ENCODE measurements around the gene ACVR1B. TPM values are rescaled to one million over a fixed set of nuclear protein-coding genes. Genes with fewer than 3 reads are reported as not detected.

ACVR1B gene
- total RNA-seq, 3 donors from 2014 or later (not counting 1 experiment from before 2014, with no cell fraction given) = 5.9 to 9.6 (median 6.6) TPM

DNA sequence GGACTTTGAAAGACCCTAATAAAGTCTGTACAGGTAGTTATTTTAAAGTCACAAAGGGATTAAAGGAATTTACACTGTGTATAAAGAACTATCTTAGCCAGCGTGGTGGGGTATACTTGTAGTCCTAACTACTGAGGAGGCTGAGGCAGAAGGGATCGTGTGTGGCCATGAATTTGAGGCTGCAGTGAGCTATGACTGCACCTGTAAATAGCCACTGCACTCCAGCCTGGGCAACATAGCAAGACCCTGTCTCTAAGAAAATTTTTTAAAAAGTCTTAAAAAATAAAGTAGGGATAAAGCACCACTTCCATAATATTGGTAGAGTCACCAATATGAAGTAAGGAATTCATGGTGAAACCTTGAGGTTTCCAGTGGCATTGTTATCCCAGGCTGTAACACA, 18.1 kb downstream of the ACVR1B start:
- no peak overlapping the region for H3K27ac Mint-ChIP-seq
- H3K4me3 Mint-ChIP-seq = peak overlapping the region; percentile 35
- no peaks in the 10 kb centered on the region for H3K27me3 Mint-ChIP-seq (ENCODE audit: low read depth in 2 of 2)
- TF ChIP-seq, protein P1, sequence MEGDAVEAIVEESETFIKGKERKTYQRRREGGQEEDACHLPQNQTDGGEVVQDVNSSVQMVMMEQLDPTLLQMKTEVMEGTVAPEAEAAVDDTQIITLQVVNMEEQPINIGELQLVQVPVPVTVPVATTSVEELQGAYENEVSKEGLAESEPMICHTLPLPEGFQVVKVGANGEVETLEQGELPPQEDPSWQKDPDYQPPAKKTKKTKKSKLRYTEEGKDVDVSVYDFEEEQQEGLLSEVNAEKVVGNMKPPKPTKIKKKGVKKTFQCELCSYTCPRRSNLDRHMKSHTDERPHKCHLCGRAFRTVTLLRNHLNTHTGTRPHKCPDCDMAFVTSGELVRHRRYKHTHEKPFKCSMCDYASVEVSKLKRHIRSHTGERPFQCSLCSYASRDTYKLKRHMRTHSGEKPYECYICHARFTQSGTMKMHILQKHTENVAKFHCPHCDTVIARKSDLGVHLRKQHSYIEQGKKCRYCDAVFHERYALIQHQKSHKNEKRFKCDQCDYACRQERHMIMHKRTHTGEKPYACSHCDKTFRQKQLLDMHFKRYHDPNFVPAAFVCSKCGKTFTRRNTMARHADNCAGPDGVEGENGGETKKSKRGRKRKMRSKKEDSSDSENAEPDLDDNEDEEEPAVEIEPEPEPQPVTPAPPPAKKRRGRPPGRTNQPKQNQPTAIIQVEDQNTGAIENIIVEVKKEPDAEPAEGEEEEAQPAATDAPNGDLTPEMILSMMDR (IDR thresholded peaks at IDR 0.05) = no peak
- Histone ChIP-seq H3K36me3 (ENCODE audit: control insufficient read depth, insufficient read depth, low read length) (no peaks in the 10 kb centered on the region), H3K4me1 (ENCODE audit: control insufficient read depth, insufficient read depth, low read length) (peaks cover 42% of the 10 kb centered on the region), H3K27ac (ENCODE audit: low read length) (no peak overlapping the region), H3K9me3 (ENCODE audit: control insufficient read depth, insufficient read depth, low read length) (no peaks in the 10 kb centered on the region), H3K4me3 (ENCODE audit: low read length) (no peak overlapping the region), H3K27me3 (ENCODE audit: control insufficient read depth, insufficient read depth, low read length) (no peaks in the 10 kb centered on the region)
- no peak for DNase-seq
- H3K36me3 Mint-ChIP-seq = no peaks in the 10 kb centered on the region
- H3K4me1 Mint-ChIP-seq = peaks cover 49 to 54% of the 10 kb centered on the region in 2 donors
- intact Hi-C loops (cut with micrococcal nuclease) = no loop called here
- ATAC-seq = no peak
- H3K9me3 Mint-ChIP-seq = no peaks in the 10 kb centered on the region
- WGBS (ENCODE audit: insufficient coverage) = 100% methylated on average over 2 of the region's 2 CpGs

DNA sequence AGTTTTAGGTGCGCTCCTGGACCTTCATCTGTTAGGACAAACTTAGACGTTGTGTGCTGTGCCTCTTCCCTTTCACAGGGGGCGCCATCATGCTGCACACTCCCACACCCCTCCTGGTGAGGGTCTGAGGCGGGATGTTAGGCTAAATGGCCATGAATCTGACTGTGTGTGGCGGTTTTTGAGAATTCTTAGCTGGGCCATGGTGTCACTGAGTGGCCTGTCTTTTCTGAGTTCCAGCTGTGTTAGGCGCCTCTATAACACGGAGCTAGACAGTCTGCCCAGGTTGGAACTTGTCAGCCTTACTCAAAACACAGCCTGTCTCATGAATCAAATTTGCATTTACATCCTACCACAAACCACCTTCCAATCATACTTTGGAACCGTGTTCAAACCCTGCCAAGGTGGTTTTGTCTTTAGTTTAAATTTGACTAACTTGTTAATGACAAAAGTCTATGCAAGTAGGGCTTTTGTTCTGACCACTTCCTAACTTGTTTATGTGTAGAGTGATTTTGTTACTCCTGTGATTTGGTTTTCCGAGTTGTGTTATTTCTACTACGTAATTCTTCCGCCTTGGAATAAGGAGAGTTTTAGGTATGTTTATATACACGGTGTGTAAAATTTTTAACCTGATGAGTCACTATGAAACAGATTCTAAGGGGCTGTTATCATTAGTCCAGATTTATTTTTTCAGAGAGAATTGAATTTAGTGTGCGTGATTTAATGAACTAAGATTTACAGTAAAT, 19.6 kb downstream of the ACVR1B start:
- H3K9me3 ChIP-seq (ENCODE audit: control insufficient read depth, insufficient read depth, low read length) = no peaks in the 10 kb centered on the region
- H3K27ac Mint-ChIP-seq = peak overlapping the region; percentile 84 to 88
- no peaks in the 10 kb centered on the region for H3K36me3 ChIP-seq (ENCODE audit: control insufficient read depth, insufficient read depth, low read length)
- peaks cover 57% of the 10 kb centered on the region for H3K4me1 ChIP-seq (ENCODE audit: control insufficient read depth, insufficient read depth, low read length)
- DNase-seq = peak in 1 of 2 donors; percentile 70
- peak overlapping the region; percentile 4 for H3K27ac ChIP-seq (ENCODE audit: low read length)
- H3K27me3 Mint-ChIP-seq (ENCODE audit: low read depth in 2 of 2) = no peaks in the 10 kb centered on the region
- no peaks in the 10 kb centered on the region for H3K9me3 Mint-ChIP-seq
- peaks cover 7% of the 10 kb centered on the region for H3K36me3 Mint-ChIP-seq
- peaks cover 64 to 69% of the 10 kb centered on the region in 2 donors for H3K4me1 Mint-ChIP-seq
- ATAC-seq = peak; percentile 52 to 60 (median 53)
- intact Hi-C loops (cut with micrococcal nuclease) = no loop called here
- H3K4me3 ChIP-seq (ENCODE audit: low read length) = no peak overlapping the region
- TF ChIP-seq, protein P1 (IDR thresholded peaks at IDR 0.05) = peak; percentile 59
- no peaks in the 10 kb centered on the region for H3K27me3 ChIP-seq (ENCODE audit: control insufficient read depth, insufficient read depth, low read length)
- WGBS (ENCODE audit: insufficient coverage) = 40% methylated on average over 11 of the region's 13 CpGs
- peak overlapping the region; percentile 77 for H3K4me3 Mint-ChIP-seq

DNA sequence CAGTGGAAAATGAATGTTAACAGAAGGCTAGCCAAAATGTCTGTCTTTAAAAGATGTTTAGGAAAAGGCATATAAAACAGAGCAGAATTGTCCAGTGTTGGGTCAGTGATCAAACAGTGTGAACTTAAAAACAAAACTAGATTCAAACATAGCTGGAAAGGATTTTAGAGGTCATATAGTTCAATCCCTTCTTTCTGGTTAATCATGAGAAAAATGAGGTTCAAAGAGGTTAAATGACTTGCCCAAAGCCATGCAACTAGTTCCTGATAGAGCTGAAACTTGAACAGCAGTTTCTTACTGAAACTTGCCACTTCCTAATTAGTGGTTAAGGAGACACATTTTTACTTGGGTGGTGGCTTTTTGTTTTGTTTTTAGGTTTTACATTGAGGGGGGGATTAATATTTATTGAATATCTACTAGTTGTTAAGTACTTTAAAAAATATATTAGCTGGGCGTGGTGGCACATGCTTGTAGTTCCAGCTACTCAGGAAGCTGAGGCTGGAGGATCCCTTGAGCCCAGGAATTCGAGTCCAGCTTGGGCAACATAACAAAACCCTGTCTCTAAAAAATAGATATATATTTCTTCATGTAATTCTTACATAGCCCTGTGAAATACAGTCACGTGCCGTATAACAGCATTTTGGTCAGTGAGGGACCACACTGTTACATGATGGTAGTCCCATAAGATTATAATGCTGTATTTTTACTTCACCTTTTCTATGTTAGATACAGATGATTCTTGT, 20.4 kb downstream of the ACVR1B start:
- Histone ChIP-seq H3K4me1 (ENCODE audit: control insufficient read depth, insufficient read depth, low read length) (peaks cover 58% of the 10 kb centered on the region), H3K27ac (ENCODE audit: low read length) (peak overlapping the region; percentile 23), H3K36me3 (ENCODE audit: control insufficient read depth, insufficient read depth, low read length) (peaks cover 5% of the 10 kb centered on the region), H3K9me3 (ENCODE audit: control insufficient read depth, insufficient read depth, low read length) (no peaks in the 10 kb centered on the region), H3K27me3 (ENCODE audit: control insufficient read depth, insufficient read depth, low read length) (no peaks in the 10 kb centered on the region), H3K4me3 (ENCODE audit: low read length) (no peak overlapping the region)
- ATAC-seq (no peak), DNase-seq (peak in 1 of 2 donors; percentile 38)
- TF ChIP-seq, protein P1 (IDR thresholded peaks at IDR 0.05) = no peak
- WGBS (ENCODE audit: insufficient coverage) = 19% methylated on average over 4 of the region's 4 CpGs
- intact Hi-C loops (cut with micrococcal nuclease) = no loop called here
- H3K27ac Mint-ChIP-seq = peak overlapping the region; percentile 84 to 88
- peaks cover 7% of the 10 kb centered on the region for H3K36me3 Mint-ChIP-seq
- no peaks in the 10 kb centered on the region for H3K27me3 Mint-ChIP-seq (ENCODE audit: low read depth in 2 of 2)
- H3K4me1 Mint-ChIP-seq = peaks cover 68 to 71% of the 10 kb centered on the region in 2 donors
- peak overlapping the region; percentile 77 for H3K4me3 Mint-ChIP-seq
- H3K9me3 Mint-ChIP-seq = no peaks in the 10 kb centered on the region
